GM18868 (cell line): Measurements from ENCODE around the gene ALDH16A1.

Experiments
- ATAC-seq: cut with Tn5 transposase; IDR thresholded peaks from one replicate; pipeline ENCODE4 v1.9.1; 2021; ENCODE audit warnings: mild to moderate bottlenecking, moderate library complexity; ENCODE audit not compliant: unreplicated experiment

Gene ALDH16A1

DNA sequence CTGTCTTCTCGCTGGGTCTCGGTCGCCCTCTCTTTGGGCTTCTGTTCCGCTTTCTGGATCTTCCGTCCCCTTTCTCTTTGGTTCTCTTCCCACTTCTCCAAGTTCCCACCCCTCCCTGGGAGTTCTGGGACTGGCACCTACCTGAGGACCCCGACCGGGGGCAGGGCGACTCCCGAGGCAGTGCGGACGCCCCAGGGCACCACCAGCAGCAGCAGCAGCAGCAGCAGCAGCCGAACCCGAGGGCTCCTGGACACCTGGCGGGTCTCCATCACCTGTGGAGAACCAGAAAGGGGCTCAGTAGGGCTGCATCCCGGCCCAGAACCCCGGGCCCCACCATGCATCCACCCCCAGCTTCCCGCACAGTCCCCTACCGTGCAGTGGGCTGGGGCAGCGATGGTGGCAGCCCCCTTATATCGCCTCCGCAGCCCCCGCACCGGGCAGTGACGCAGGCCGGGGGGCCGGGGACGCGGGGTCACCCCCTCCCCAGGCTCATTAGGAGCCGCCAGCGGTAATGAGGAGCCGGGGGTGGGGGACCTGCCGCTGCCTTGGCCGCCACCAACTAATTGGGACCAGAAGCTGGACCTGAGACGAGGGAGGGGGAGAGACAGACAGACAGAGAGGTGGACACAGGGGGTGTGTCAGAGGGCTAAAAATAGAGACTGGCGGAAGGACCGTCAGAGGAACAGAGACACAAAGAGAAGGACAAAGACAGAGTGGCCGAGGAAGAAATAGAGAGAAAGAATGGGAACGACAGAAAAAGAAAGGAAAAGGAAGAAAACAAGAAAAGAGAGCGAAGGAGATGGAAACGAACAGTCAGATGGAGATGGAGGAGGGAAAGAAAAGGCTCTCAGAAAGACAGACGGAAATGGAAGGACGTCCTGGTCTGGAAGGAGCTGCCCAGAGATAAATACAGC, 29.7 kb upstream of the ALDH16A1 start, which contains the start of gene PTH2:
TSS of gene PTH2 (minus strand) at position 371 of the 914 bp plus-strand sequence. CDS start at position 269, 102 bp downstream.
- no peak for ATAC-seq

DNA sequence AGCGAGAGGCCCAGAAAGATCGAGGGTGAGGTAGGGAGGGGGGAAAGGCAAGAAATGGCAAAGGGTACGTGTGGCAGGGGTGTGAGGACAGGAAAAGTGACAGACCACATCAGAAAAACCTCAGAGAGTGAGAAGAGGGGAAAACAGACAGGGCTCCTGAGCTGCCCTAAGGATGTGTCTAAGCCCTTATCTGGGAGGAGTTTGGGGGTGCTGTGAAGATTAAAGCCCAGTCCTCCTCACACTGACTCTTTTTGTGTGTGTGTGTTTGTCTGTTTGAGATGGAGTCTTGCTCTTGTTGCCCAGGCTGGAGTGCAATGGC, 29.1 kb upstream of the ALDH16A1 start:
- ATAC-seq: no peak

DNA sequence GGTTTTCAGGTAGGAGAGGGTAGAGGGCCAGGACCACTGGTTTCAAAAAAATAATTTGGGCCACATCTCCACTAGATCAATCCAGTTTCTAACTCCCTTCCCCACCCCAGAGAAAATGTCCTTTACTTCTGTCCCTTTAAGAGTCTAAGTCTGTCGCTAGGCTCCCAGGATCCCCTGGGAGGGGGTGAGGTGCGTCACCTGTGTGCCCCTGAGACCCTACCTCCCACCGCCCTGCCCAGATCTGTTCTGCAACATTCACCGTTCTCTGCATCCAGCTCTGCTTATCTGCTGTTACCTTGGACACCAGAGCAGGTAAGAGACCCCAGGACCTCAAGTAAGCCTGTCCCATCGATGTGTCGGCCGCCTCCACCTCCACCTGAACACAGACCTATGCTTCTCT, 27.8 kb upstream of the ALDH16A1 start, which contains the start of gene GFY:
TSS of gene GFY (plus strand) at position 211 of the 400 bp plus-strand sequence. CDS start 1,043 bp downstream, outside the sequence.
- ATAC-seq: no peak

DNA sequence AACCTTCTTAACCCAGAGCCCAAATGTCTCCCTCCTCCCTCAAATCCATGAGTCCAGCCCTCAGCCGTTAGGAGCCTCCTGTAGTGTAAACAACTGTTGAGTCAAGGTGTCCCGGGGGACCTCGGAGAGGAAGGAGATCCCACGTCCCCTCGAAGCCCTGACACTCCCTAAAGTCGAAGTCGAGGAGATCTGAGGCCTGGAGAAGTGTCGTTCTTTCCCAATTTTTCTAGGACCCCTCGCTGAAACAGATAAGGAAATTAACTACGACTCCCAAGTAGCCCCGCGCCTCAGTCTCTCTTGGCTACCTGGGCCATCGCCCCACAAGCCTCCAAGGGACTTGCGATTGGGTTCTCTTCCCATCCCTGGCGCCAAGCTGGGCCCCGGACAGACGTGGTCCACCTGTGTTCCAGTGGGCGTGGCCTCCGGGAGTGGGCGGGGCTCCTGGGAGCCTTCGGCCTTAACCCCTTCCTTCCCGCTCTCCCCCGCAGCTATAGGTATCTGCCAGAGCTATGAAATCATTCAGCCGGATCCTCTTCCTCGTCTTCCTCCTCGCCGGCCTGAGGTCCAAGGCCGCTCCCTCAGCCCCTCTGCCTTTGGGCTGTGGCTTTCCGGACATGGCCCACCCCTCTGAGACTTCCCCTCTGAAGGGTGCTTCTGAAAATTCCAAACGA, 27.0 kb upstream of the ALDH16A1 start:
- no peak for ATAC-seq

DNA sequence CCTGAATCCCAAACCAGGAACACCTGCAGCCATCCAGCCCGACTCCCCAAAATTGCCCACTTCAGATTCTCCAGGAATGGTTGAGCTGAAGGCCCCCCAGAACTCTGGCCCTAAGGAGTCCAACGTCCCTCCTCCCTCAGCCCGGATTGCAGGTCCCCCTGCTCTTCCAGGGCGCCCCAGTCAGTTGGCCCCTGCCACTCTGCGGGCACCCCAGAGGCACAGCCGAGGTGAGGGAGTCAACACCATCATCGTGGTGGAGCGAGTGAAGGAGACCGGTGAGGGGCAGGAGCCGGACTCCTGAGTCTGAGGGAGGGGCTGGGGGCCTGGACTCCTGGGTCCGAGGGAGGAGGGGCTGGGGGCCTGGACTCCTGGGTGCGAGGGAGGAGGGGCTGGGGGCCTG, 25.7 kb upstream of the ALDH16A1 start:
- no peak for ATAC-seq

DNA sequence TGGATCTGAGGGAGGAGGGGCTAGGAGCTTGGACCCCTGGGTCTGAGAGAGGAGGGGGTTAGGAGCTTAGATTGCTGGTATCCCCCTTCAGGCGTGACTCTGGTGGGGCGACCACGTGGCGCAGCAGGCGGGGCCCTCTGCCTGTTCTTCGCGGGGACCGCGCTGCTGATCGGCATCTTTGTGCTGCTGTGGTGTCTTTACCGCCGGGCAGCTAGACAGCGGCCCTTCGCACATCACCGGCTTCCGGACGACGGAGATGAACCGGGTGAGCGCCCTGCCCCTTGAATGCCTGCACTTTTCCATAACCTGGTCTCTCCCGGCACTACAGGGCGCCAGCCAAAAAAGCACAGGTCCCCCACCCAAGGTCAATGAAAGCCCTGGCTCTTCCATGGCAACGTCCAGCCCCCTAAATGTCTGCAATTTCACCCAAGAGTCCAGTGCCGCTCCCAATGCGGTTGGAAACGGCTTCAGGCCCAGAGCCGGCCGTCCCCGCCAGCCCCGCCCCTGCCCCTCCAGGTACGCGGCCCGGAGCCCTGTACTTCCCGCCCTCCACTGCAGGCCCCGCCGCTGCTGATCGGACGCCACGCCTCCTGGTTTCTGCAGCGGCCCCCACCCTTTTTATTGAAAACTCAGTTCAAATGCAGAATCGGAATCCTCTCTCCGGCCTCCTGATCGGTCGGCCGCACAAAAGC, 25.0 kb upstream of the ALDH16A1 start:
- ATAC-seq: no peak

DNA sequence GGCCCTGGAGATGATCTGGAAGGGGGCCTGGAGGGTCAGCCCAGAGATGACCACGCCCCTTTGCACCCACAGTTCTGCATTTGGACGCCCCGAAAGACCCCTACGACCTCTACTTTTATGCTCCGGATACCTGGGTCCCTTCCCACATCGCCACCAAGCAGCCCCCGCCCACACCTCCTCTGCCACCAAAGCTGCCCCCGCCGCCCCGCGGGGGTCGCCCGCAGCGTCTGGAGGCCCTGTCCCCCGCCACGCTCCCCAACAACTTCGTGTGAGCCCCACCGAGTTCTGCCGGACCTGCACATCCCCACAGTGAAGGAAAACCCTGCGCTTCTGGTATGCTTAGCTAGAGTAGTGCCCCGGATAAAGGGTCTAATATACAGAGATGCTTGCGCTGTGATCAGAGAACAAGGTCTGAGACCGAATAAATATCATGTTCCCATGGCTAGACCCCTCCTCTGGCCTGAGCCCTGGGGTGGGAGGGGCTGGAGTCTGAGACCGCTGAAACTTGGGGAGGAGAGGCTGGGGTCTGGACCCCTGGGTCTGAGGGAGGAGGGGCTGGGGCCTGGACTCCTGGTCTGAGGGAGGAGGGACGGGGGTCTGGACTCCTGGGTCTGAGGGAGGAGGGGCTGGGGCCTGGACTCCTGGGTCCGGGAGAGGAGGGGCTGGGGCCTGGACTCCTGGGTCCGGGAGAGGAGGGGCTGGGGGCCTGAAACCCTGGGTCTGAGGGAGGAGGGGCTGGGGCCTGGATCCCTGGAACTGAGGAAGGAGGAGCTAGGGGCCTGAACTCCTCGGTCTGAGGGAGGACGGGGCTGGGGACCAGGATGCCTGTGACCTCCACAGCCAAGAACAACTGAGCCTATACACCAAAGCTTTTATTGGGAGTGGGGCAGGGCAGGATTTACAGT, 24.2 kb upstream of the ALDH16A1 start:
- no peak for ATAC-seq

DNA sequence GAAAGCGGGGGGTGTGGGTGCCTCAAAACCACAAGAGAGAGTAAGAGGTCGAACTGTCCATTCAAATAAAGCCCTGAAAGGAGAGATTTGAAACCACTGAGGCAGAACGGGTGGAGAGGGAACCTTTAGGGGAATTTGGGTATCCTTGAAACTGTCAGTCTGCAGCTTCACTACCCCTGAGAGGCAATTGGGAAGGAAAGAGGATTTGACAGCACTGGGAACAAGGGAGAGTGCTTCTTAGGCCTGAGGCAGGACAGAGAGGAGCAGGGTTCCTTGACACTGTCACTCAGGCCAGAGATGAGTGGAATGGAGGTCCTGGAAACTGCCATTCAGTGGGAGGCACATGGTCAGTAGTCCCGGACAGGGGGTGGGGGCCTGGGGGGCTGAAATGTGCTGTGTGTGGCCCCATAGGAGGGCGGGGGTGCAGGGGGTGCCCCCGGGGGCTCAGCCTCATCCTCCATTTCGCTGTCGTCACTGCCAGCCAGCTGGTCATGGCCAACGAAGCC, 22.8 kb upstream of the ALDH16A1 start:
- no peak for ATAC-seq

DNA sequence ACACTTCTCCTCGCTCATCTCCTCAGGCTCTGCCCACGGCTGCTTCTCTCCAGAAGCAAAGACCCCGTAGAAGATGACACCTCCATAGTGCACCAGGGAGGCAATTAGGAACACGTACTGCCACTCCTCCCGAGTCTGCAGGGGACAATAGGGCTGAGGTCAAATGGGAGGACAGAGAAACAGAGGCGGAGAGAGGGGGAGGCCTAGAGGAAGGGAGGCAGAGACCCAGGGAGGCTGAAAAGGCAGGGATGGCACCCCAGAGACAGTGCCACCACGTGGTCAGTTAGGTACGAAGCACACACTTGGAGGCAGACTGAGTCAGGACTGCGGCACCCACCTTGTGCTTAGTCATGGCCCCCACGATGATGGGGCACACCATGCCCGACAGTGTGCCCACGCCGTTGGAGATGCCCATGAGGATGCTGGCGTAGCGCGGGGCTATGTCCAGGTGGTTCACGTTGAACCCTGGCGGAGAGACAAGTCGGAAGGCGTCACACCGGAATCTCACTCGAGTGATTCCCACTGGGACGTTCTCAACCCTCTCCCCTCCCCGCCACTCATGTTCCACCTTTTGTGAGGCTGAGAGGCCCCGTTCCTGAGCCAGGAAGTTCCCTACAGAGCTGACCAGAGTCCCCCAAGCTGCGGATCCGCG, 22.2 kb upstream of the ALDH16A1 start:
- no peak for ATAC-seq

DNA sequence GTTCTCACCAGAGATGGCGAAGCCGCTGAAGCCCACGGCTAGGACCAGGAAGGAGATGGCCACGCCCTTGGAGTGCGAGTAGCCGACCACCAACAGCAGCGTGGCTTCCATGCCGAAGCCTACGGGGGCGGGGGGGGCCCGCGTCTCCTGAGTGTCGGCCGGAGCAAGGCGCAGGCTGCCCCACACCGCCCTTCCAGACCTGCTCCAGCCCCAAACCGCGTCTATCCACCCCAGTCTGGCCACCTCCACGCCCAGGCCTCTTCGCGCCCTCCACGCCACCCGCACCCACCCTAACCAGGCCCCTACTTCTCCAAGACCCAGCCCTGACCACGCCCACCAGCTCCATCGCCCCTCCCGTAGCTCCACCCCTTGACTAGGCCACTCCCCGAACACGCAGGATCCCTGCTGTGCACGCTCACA, 21.7 kb upstream of the ALDH16A1 start:
- no peak for ATAC-seq

DNA sequence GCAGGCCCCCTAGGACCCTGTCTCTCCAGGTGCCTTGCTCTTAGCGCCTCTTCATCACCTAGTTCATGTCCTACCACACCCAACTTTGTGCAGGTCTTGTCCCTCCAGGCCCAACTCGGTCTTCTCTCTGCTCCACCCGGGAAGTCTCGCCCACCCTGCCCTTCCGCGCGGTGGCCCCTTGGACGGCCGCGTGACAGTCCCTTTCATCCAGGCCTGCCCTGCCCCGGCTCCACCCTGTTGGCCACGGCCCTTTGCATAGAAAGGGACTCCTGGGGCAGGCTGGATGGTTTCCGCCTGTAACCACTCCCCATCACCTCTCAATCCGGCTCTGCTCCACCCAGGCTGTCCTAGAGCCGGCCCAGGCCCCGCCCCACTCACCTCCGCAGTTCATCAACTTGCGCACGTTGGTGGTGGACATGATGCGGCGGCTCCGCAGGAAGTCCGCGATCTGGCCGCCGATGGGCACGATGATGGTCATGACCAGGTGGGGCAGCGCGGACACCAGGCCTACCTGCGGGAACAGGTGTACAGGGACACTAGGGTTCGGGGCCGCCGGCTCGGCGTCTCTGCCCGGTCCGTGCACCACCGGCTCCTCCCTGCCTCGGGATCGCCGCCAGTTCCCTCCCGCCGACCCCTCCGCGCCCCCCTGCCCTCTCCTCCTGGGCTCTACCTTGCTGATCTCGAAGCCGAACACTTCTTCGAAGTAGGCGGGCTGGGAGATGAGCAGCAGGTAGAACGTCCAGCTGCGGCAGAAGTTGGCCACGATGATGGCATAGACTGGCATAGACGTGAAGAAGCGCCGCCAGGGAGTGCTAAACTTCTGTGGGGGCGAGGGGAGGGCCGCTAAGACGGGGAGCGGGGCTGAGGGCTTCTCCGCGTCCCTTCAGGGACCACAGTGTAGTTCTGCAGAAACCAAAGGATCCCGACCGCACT, 20.6 kb upstream of the ALDH16A1 start:
- ATAC-seq: no peak

DNA sequence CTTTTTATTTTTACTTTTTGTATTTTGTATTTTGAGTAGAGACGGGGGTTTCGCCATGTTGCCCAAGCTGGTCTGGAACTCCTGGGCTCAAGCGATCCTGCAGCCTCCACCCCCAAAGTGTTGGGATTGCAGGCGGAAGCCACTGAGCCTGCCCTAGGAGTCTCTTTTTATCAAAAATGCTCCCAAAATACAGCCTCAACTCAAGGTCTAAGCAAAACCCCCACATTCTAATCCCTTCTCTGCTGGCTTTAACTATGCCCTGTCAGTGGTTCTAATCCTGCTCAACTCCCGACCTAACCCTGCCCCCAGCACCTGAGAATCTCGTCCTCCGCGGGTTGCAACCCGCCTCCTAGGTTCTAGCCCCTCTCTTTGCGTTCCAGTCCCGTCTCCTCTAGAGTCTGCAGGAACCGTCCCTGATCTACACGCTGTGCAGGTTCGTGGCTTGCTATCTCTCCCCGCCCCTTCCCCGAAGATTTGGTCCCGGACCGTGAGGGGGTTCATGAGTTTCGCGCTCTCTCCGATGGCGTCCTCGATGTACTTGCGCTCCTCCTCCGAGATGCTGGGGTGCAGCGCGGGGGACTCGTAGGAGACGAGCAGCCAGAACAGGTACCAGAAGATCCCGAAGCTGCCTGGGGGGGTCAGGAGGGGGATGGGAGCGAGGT, 19.7 kb upstream of the ALDH16A1 start:
- ATAC-seq: no peak

DNA sequence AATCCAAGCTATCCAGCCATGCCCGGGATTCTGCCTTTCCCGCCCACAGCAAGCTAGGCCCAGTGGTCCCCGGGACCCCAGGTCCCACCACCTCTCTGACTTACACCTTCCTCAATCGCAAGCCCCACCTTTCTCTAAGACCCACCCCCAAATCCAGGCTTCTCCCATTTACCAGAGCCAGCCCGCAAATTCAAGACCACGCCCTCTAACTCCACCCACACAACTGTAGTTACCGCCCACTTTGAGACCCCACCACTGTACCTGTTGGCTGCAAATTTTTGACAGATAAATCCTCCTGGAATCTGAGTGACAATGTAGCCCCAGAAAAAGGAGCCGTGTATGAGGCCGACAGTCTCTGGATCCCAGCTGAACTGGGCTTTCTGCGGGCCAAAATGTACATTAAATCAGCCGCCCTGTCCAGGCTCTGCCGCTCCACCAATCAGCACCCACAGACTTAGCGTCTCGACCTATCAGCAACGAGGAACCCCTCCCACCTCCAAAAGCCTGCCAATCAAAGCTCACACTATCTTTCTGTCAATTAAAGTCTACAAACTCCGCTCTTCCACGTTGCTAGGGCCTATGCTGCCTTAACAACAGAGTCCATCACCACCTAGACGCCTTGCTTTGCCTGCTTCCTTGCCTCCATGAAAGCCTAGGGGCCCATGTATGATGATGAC, 18.0 kb upstream of the ALDH16A1 start:
- no peak for ATAC-seq

DNA sequence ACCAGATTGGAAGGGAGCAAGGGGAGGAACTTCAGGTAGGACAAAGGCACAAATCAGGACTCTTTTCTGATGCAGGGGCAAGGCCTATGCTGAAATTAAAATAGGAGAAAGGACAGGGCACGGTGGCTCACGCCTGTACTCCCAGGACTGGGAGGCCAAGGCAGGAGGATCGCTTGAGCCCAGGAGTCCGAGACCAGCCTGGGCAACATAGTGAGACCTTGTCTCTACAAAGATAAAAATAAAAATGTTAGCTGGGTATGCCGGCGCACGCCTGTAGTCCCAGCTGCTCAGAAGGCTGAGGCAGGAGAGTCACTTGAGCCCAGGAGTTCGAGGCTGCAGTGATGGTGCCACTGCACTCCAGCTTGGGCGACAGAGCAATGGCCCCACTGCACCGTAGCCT, 17.4 kb upstream of the ALDH16A1 start:
- no peak for ATAC-seq

DNA sequence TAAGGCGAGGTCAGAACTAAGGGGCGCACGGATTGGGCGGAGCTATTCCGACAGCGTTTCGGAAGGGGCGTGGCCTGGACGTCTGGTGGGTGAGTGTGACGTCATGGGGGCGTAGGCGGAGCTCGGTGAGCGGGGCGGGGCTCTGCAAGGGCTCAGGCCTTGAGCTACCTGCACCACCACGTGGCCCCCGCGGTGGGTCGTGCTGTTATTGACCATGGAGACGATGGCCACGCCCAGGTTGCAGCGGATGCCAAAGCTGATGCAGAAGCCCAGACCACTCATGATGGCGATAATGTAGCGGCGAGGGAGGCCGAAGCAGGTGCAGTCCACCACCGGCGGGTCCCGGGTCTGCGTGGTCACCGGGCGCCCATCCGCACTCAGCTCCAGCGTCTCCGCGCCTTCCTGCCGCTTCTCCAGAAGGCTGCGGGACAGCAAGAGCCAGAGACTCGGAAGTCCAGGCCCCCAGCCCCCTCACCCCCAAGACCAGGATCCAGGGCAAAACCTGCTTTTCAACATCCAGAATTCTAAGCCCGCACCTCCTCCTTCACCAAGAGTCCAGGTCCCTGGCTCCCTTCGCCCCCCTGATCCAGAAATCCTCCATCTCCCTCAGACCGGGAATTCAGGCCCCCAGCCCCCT, 16.5 kb upstream of the ALDH16A1 start:
- no peak for ATAC-seq

DNA sequence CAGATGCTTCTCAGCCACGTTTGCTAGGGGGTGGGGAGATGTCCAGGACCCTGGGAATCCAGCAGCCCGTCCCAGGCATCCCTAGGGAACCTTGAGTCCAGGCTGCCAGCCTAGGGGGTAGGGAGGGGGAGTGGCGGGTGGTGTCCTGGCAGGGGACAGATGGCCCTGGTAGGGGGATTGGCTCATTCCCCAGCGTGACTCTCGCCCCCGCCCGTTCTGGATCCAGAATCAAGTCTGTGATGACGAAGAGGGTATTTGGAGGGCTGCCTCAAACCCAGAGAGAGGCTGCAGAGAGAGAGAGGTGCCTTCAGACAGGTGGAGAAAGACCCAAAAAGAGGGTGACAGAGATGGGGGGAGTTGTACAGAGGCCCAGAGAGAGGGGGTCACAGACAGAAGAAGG, 15.8 kb upstream of the ALDH16A1 start:
- no peak for ATAC-seq

DNA sequence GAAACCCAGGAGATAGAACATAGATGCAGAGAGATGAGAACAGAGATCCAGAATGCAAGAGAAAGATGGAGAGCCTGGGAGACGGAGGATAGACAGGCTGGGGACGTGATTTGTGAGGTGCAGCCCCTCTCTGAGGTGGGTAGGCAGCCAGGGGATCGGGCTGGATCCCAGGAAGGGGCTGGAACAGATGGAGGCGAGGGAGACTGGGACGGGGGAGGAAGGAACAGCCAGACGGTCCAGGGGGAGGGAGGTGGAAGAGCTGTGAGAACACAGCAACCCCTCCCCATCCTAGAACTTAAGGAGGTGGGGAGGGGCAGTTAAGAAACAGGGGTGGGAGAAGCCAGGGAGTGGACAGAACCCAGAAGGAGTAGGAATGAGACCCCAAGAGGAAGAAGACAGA, 14.8 kb upstream of the ALDH16A1 start:
- no peak for ATAC-seq
